ENCODE measurements around the gene PAQR4. TPM values are rescaled to one million over a fixed set of nuclear protein-coding genes. Genes with fewer than 3 reads are reported as not detected.

Gene PAQR4
- total and polyA plus RNA-seq, 2 of the 13 experiments (the other 11 are each of a cell fraction or from before 2014, with no cell fraction given): 15.9 to 24.8 TPM

DNA sequence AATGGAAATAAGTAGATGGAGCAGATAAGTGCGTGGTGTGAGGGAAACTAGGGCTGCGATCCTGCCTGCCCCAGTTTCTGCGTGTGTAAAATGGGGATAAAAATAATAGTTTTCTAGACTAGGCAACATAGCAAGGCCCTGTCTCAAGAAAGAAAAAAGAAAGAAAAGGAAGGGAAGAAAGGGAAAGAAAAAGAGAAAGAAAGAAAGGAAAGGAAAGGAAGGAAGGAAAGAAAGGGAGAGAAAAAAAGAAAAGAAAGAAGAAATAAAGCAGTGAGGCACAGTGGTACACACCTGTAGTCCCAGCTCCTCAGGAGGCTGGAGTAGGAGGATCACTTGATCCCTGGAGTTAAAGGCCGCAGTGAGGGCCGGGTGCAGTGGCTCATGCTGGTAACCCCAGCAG lies 13.3 kb downstream of the PAQR4 start:
- intact Hi-C loops (cut with micrococcal nuclease; ENCODE audit: unreplicated experiment) (loop anchor here (2.0 kb wide), 1 partner anchor 18 kb away; the partner anchor contains the start of gene KREMEN2), in situ Hi-C loops (cut with HindIII; ENCODE audit: extremely low pct_ligation_motif_present, low pct_unique_long_range_greater_than_20kb) (no loop called here)
- DNase-seq (ENCODE audit: low spot score): no peak
- H3K4me1 ChIP-seq (ENCODE audit: insufficient read depth, low read length): peaks cover 26% of the 10 kb centered on the region
- H4K20me1 ChIP-seq (ENCODE audit: insufficient read depth, low read length): no peaks in the 10 kb centered on the region
- peaks cover 8% of the 10 kb centered on the region for H3K79me2 ChIP-seq (ENCODE audit: insufficient read depth, low read length)
- FAIRE-seq: no peak
- H3K4me3 ChIP-seq (replicated peaks in 1 of 3; ENCODE audit: insufficient read depth in 1 of 3, low read depth in 2 of 3, low read length in 3 of 3): no peak overlapping the region
- TF ChIP-seq KMT2A (CRISPR knock-in tag; IDR thresholded peaks at IDR 0.05) (no peak), ZNF639 (CRISPR knock-in tag; conservative IDR thresholded peaks at IDR 0.05) (no peak), ZNF629 (CRISPR knock-in tag; conservative IDR thresholded peaks at IDR 0.05) (0 out of 2 replicates have a peak, but pooled peaks have one; percentile 15)
- 46% methylated on average over 5 of the region's 5 CpGs for WGBS (ENCODE audit: low lambda C conversion rate)
- H2AFZ ChIP-seq (ENCODE audit: low read length): no peak overlapping the region
- H3K9ac ChIP-seq (ENCODE audit: insufficient read depth, low read depth, low read length): no peak overlapping the region
- H3K36me3 ChIP-seq (replicated peaks in 1 of 2; ENCODE audit: control insufficient read depth in 1 of 2, insufficient read depth in 2 of 2, low read length in 2 of 2): no peaks in the 10 kb centered on the region
- no TSS peak for BruUV-seq (replicated peaks)
- H3K9me3 ChIP-seq (ENCODE audit: low read length): no peaks in the 10 kb centered on the region
- CTCF ChIA-PET (ENCODE audit: low intra/inter-chr PET ratio, low total read pairs): no interaction called here
- POLR2A ChIA-PET: interaction anchor here (0.6 to 3.9 kb wide), 4 partner anchors 18 to 230 kb away, joined by 3 to 48 read pairs (median 17); partner anchors contain the start of genes HCFC1R1, KREMEN2, SRRM2 and THOC6
- H3K27me3 ChIP-seq (ENCODE audit: control insufficient read depth in 1 of 2, insufficient read depth in 2 of 2, low read length in 2 of 2): peaks cover 8 to 30% of the 10 kb centered on the region in 2 experiments; a peak in 4 of 5 replicates
- no peak overlapping the region for H3K27ac ChIP-seq (ENCODE audit: extremely low read length, insufficient read depth, low read length)
- ATAC-seq: no peak
- no peak overlapping the region for H3K4me2 ChIP-seq (ENCODE audit: low read depth, low read length)

DNA sequence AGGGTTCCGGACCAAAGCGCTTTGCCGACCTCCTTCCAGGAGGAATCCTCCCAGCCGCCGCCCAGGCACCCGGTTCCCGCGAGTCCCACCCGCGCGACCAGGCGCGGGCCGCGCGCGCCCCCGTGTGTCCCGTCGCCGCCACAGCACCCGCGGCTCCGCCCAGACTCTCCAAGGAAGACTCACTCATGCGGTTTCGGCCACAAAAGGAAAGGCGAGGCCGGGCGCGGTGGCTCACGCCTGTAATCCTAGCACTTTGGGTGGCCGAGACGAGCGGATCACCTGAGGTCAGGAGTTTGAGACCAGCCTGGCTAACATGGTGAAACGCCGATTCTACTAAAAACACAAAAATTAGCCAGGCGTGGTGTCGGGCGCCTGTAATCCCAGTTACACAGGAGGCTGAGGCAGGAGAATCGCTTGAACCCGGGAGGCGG lies 14.6 kb downstream of the PAQR4 start:
- Histone ChIP-seq H3K4me2 (ENCODE audit: low read depth, low read length) (peak overlapping the region; percentile 79), H3K4me3 (replicated peaks in 1 of 3; ENCODE audit: insufficient read depth in 1 of 3, low read depth in 2 of 3, low read length in 3 of 3) (peak overlapping the region in 2 of 3 experiments; percentile 34 to 52; a peak in 2 of 6 replicates), H3K9ac (ENCODE audit: insufficient read depth, low read depth, low read length) (no peak overlapping the region), H2AFZ (ENCODE audit: low read length) (no peak overlapping the region), H4K20me1 (ENCODE audit: insufficient read depth, low read length) (no peaks in the 10 kb centered on the region), H3K27ac (ENCODE audit: extremely low read length, insufficient read depth, low read length) (no peak overlapping the region), H3K9me3 (ENCODE audit: low read length) (no peaks in the 10 kb centered on the region), H3K36me3 (replicated peaks in 1 of 2; ENCODE audit: control insufficient read depth in 1 of 2, insufficient read depth in 2 of 2, low read length in 2 of 2) (no peaks in the 10 kb centered on the region), H3K27me3 (ENCODE audit: control insufficient read depth in 1 of 2, insufficient read depth in 2 of 2, low read length in 2 of 2) (peaks cover 13 to 43% of the 10 kb centered on the region in 2 experiments; a peak in 4 of 5 replicates), H3K4me1 (ENCODE audit: insufficient read depth, low read length) (peaks cover 26% of the 10 kb centered on the region), H3K79me2 (ENCODE audit: insufficient read depth, low read length) (peaks cover 8% of the 10 kb centered on the region)
- BruUV-seq (replicated peaks): no TSS peak
- intact Hi-C loops (cut with micrococcal nuclease; ENCODE audit: unreplicated experiment) (loop anchor here (2.0 kb wide), 1 partner anchor 19 kb away; the partner anchor contains the start of gene KREMEN2), in situ Hi-C loops (cut with HindIII; ENCODE audit: extremely low pct_ligation_motif_present, low pct_unique_long_range_greater_than_20kb) (no loop called here)
- ATAC-seq (peak; percentile 18; the same call in 2 of the 3 replicates), DNase-seq (ENCODE audit: low spot score) (peak; percentile 42), FAIRE-seq (no peak)
- CTCF ChIA-PET (ENCODE audit: low intra/inter-chr PET ratio, low total read pairs): interaction anchor here (1.2 to 1.8 kb wide), 2 partner anchors 20 to 22 kb away, joined by 3 to 12 read pairs; partner anchors contain the start of gene KREMEN2
- WGBS (ENCODE audit: low lambda C conversion rate): 12% methylated on average over 13 of the region's 42 CpGs
- POLR2A ChIA-PET: interaction anchor here (1.0 to 3.9 kb wide), 2 partner anchors 20 to 39 kb away, joined by 5 to 48 read pairs; partner anchors contain the start of genes HCFC1R1, KREMEN2, THOC6 and TNFRSF12A
- TF ChIP-seq ZNF142 (CRISPR knock-in tag; IDR thresholded peaks at IDR 0.05) (no peak), CCAR2 (optimal IDR thresholded peaks at IDR 0.05; ENCODE audit: low read depth, low read length) (no peak)
- TF ChIP-seq, protein P1, sequence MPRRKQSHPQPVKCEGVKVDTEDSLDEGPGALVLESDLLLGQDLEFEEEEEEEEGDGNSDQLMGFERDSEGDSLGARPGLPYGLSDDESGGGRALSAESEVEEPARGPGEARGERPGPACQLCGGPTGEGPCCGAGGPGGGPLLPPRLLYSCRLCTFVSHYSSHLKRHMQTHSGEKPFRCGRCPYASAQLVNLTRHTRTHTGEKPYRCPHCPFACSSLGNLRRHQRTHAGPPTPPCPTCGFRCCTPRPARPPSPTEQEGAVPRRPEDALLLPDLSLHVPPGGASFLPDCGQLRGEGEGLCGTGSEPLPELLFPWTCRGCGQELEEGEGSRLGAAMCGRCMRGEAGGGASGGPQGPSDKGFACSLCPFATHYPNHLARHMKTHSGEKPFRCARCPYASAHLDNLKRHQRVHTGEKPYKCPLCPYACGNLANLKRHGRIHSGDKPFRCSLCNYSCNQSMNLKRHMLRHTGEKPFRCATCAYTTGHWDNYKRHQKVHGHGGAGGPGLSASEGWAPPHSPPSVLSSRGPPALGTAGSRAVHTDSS (CRISPR knock-in tag; conservative IDR thresholded peaks at IDR 0.05): no peak
